B cell (primary cell): Measurements from ENCODE around the gene NEU2. TPM values are rescaled to one million over a fixed set of nuclear protein-coding genes. Genes with fewer than 3 reads are reported as not detected.

Source experiments
- ATAC-seq: fragments of 200-7000 bp; cut with Tn5 transposase; one replicate; pipeline ENCODE4 v1.10.0; 2021; ENCODE audit warnings: low read depth, mild to moderate bottlenecking, moderate number of reproducible peaks, moderate library complexity
- CTCF ChIA-PET: fragments of 350-600 bp; sonication (Branson Sonifier 250); formaldehyde crosslinking; loops from one replicate; lab custom pipeline; 2021; ENCODE audit warnings: antibody characterized with exemption, inconsistent platforms; lab: Charles Lee
- POLR2A ChIA-PET: fragments of 350-600 bp; sonication (Branson Sonifier 250); formaldehyde crosslinking; loops from one replicate; lab custom pipeline; 2021; ENCODE audit warnings: antibody characterized with exemption; lab: Charles Lee
- DNase-seq: peaks from one replicate; pipeline ENCODE4 v3.0.0; 2013
- H2AFZ ChIP-seq: 2 replicates; pipeline ENCODE4 v1.6.1; 2012; ENCODE audit warnings: mild to moderate bottlenecking, low read depth, low read length; ENCODE audit not compliant: insufficient read depth, poor library complexity, severe bottlenecking
- H3K27ac ChIP-seq, 2 donors: 1 replicate in 1 of 2; 2 replicates in 1 of 2; pipeline ENCODE4 v1.5.1; 2012 to 2013; ENCODE audit warnings: low read length in 2 of 2, mild to moderate bottlenecking in 2 of 2, moderate library complexity in 1 of 2
- H3K27me3 ChIP-seq, 4 experiments: fragments of 200-600 bp in 1 of 4; sonication (generic) in 1 of 4; replicated peaks in 1 of 4; 1 replicate in 2 of 4; 2 replicates in 2 of 4; pipeline versions ENCODE4 v1.6.1 to v1.7.0; 2013 to 2016; ENCODE audit warnings: low read length in 3 of 4, mild to moderate bottlenecking in 2 of 4, mixed read lengths in 1 of 4, moderate library complexity in 1 of 4; ENCODE audit not compliant: insufficient read depth in 4 of 4, control insufficient read depth in 3 of 4; ENCODE audit errors: control extremely low read depth in 1 of 4
- H3K36me3 ChIP-seq, 2 experiments: replicated peaks in 1 of 2; 1 replicate in 1 of 2; 2 replicates in 1 of 2; pipeline versions ENCODE4 v1.6.1 to v1.7.1; 2013; ENCODE audit warnings: low read length in 1 of 2; ENCODE audit not compliant: insufficient read depth in 2 of 2, control insufficient read depth in 1 of 2; ENCODE audit errors: control extremely low read depth in 1 of 2, extremely low read depth in 1 of 2
- H3K4me1 ChIP-seq, 2 donors: fragments of 200-600 bp in 1 of 2; sonication (generic) in 1 of 2; 1 replicate in 1 of 2; 2 replicates in 1 of 2; pipeline versions ENCODE4 v1.5.1 to v1.6.1; 2013 to 2017; ENCODE audit warnings: low read length in 2 of 2; ENCODE audit not compliant: control insufficient read depth in 2 of 2, insufficient read depth in 2 of 2
- H3K4me2 ChIP-seq: replicated peaks from 2 replicates; pipeline ENCODE3; 2012; ENCODE audit warnings: mild to moderate bottlenecking, low read depth, low read length; ENCODE audit not compliant: poor library complexity, severe bottlenecking
- H3K4me3 ChIP-seq, 5 experiments: fragments of 200-600 bp in 1 of 5; sonication (generic) in 1 of 5; 1 replicate in 3 of 5; 2 replicates in 2 of 5; pipeline versions ENCODE4 v1.5.1 to v1.7.0; 2011 to 2016; ENCODE audit warnings: low read length in 4 of 5, mild to moderate bottlenecking in 4 of 5, low read depth in 2 of 5, control low read depth in 1 of 5, moderate library complexity in 1 of 5; ENCODE audit not compliant: insufficient read depth in 1 of 5; ENCODE audit errors: control extremely low read depth in 1 of 5, extremely low read depth in 1 of 5
- H3K79me2 ChIP-seq: fragments of 200-600 bp; sonication (generic); one replicate; pipeline ENCODE4 v1.6.0; 2016; ENCODE audit warnings: low read length; ENCODE audit not compliant: control insufficient read depth, insufficient read depth
- H3K9ac ChIP-seq: fragments of 200-600 bp; sonication (generic); 2 replicates; pipeline ENCODE4 v1.6.1; 2017; ENCODE audit warnings: mild to moderate bottlenecking, low read length, moderate library complexity
- H3K9me3 ChIP-seq, 3 donors: one replicate each; pipeline versions ENCODE4 v1.6.1 to v1.7.1; 2013; ENCODE audit warnings: low read length in 2 of 3; ENCODE audit not compliant: control insufficient read depth in 2 of 3, insufficient read depth in 1 of 3; ENCODE audit errors: control extremely low read depth in 1 of 3
- H4K20me1 ChIP-seq: 2 replicates; pipeline ENCODE4 v1.6.0; 2012; ENCODE audit warnings: mild to moderate bottlenecking, low read length; ENCODE audit not compliant: insufficient read depth, control insufficient read depth, poor library complexity, severe bottlenecking
- H3K27ac Mint-ChIP-seq: one replicate; pipeline ENCODE4 v1.8.0; 2021; ENCODE audit warnings: mixed read lengths
- H3K27me3 Mint-ChIP-seq: one replicate; pipeline ENCODE4 v1.8.0; 2021; ENCODE audit warnings: mixed read lengths
- H3K4me1 Mint-ChIP-seq: one replicate; pipeline ENCODE4 v1.8.0; 2021; ENCODE audit warnings: mixed read lengths
- H3K4me3 Mint-ChIP-seq: one replicate; pipeline ENCODE4 v1.8.0; 2021; ENCODE audit warnings: mixed read lengths
- H3K9me3 Mint-ChIP-seq: one replicate; pipeline ENCODE4 v1.8.0; 2022; ENCODE audit warnings: mixed read lengths; ENCODE audit not compliant: insufficient read depth
- CTCF ChIP-seq: fragments of 200-600 bp; IDR thresholded peaks from one replicate; pipeline ENCODE4 v1.8.0; 2022; ENCODE audit warnings: antibody characterized with exemption, mild to moderate bottlenecking
- EZH2 ChIP-seq: IDR thresholded peaks from 2 replicates; pipeline ENCODE4 v1.6.1; 2012; ENCODE audit warnings: borderline replicate concordance, low read depth, mild to moderate bottlenecking, moderate library complexity, low read length; ENCODE audit not compliant: insufficient read depth, poor library complexity, severe bottlenecking
- WGBS: methylation state at CpG from one replicate; pipeline ENCODE4 v1.1.5; 2013; ENCODE audit warnings: missing lambda C conversion rate; ENCODE audit not compliant: insufficient coverage; 5-methylcytosine and 5-hydroxymethylcytosine counted together
- intact Hi-C: fragments of 100-400 bp; cut with micrococcal nuclease; formaldehyde crosslinking; loops from one replicate; pipeline ENCODE4 v1.10.0; 2022
- polyA plus RNA-seq: library from polyadenylated mRNA; depleted of rRNA; stranded (reverse); fragments of >200 nt; gene quantifications from 2 replicates; pipeline ENCODE4 v1.2.3, GENCODE V29; 2012
- total RNA-seq, 2 donors: library from RNA; stranded (reverse); fragments of 120-200 nt in 1 of 2; gene quantifications; 1 replicate in 1 of 2; 2 replicates in 1 of 2; pipeline versions ENCODE4 v1.2.3 to v1.2.4, GENCODE V29; 2013 to 2022

The NEU2 gene
- total and polyA plus RNA-seq, 2 donors (not counting 1 experiment from before 2014, with no cell fraction given), result not detected

- Histone ChIP-seq H3K36me3 (no peaks in the 10 kb centered on the region), H3K27ac (no peak overlapping the region), H2AFZ (no peak overlapping the region), H3K79me2 (no peaks in the 10 kb centered on the region), H3K9me3 (no peaks in the 10 kb centered on the region), H3K4me1 (no peaks in the 10 kb centered on the region), H3K27me3 (no peaks in the 10 kb centered on the region), H3K9ac (no peak overlapping the region), H3K4me2 (no peak overlapping the region), H3K4me3 (no peak overlapping the region), H4K20me1 (no peaks in the 10 kb centered on the region)
- Mint-ChIP-seq H3K9me3 (no peaks in the 10 kb centered on the region), H3K27me3 (no peaks in the 10 kb centered on the region), H3K4me1 (no peaks in the 10 kb centered on the region), H3K4me3 (no peak overlapping the region), H3K27ac (no peak overlapping the region)
- ChIA-PET POLR2A (no interaction called here), CTCF (no interaction called here)
- intact Hi-C loops, result loop anchor here (10.0 kb wide), 1 partner anchor 419 kb away; no protein-coding TSS in a partner anchor
- WGBS, result 94% methylated on average over 13 of the region's 14 CpGs
- ATAC-seq, result no peak
- no peak for DNase-seq
- TF ChIP-seq EZH2 (no peak), CTCF (no peak)
Measured at GRCh38 chr2:233023761-233024410, 8.6 kb upstream of the NEU2 start.

- H3K9ac ChIP-seq, result no peak overlapping the region
- no peaks in the 10 kb centered on the region for H3K4me1 ChIP-seq
- POLR2A ChIA-PET, result no interaction called here
- H3K9me3 ChIP-seq, result no peaks in the 10 kb centered on the region
- no peak for DNase-seq
- no peak overlapping the region for H3K27ac ChIP-seq
- no peaks in the 10 kb centered on the region for H3K36me3 ChIP-seq
- no peak overlapping the region for H2AFZ ChIP-seq
- Mint-ChIP-seq H3K27me3 (no peaks in the 10 kb centered on the region), H3K27ac (no peak overlapping the region), H3K9me3 (no peaks in the 10 kb centered on the region), H3K4me3 (no peak overlapping the region), H3K4me1 (no peaks in the 10 kb centered on the region)
- H3K27me3 ChIP-seq, result no peaks in the 10 kb centered on the region
- no peaks in the 10 kb centered on the region for H3K79me2 ChIP-seq
- 100% methylated on average over 4 of the region's 7 CpGs for WGBS
- no peak overlapping the region for H3K4me3 ChIP-seq
- intact Hi-C loops, result loop anchor here (5.0 to 10.0 kb wide), 2 partner anchors 263 to 421 kb away; no protein-coding TSS in a partner anchor
- CTCF ChIA-PET, result no interaction called here
- no peak for TF ChIP-seq EZH2
- no peak for TF ChIP-seq CTCF
- ATAC-seq, result no peak
- no peaks in the 10 kb centered on the region for H4K20me1 ChIP-seq
- H3K4me2 ChIP-seq, result no peak overlapping the region
Measured at GRCh38 chr2:233025706-233026105, 6.8 kb upstream of the NEU2 start.
